ENCODE measurements around the gene MAP1A. TPM values are rescaled to one million over a fixed set of nuclear protein-coding genes. Genes with fewer than 3 reads are reported as not detected.

MAP1A gene
- total and polyA plus RNA-seq, 2 of the 13 experiments (the other 11 are each of a cell fraction or from before 2014, with no cell fraction given) = 0.01 to 0.07 TPM

DNA sequence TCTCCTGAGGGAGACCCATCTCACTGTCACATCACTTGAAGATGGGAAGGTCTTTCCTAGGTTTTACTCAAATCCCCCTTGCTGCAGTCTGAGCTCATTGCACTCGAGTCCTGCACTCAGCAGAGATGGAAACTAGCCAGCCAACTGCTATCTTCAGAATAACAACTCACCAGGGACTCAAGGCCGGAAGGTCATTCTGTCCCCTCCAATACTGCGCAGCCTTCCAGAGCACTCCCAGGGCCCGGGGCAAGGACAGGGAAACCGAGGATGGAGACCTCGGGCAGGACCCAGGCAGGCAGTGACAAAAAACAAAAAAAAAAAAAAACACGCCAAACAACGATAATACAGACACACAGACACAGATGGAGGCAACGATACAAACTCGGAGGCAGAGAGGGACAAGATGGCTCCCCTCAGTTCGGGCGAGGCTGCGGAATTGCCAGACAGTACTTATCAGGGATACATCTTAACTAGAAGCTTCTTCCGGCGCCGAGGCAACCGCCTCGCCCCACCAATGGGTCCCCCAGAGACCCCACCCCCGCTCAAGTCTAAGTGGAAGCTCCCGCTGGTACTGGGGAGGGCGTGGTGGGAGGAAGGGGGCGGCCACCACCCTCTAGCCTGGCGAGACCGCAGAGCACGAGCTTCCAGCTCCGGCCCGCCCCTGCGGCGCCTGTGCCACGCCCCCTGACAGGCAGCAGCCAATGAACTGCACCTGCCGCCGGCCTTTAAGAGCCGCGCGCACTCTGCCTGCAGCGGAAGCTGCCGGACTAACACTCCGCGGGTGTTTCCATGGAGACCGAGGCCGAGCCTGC lies 7.0 kb upstream of the MAP1A start (continued):
- TF ChIP-seq HINFP (CRISPR knock-in tag; IDR thresholded peaks at IDR 0.05; ENCODE audit: low read depth) (no peak), FOXP1 (IDR thresholded peaks at IDR 0.05) (no peak), FOXP1 (CRISPR knock-in tag; IDR thresholded peaks at IDR 0.05) (no peak), NR3C1 (CRISPR knock-in tag; IDR thresholded peaks at IDR 0.05) (no peak), SNRNP70 (IDR thresholded peaks at IDR 0.05; ENCODE audit: low read depth, low read length) (no peak), KLF15 (CRISPR knock-in tag; IDR thresholded peaks at IDR 0.05; ENCODE audit: borderline replicate concordance) (no peak), ZNF749 (CRISPR knock-in tag; IDR thresholded peaks at IDR 0.05; ENCODE audit: borderline replicate concordance) (no peak), ELF1 (CRISPR knock-in tag; IDR thresholded peaks at IDR 0.05) (peak; percentile 82), KDM3A (CRISPR knock-in tag; IDR thresholded peaks at IDR 0.05; ENCODE audit: low read depth) (no peak), ZNF121 (CRISPR knock-in tag; IDR thresholded peaks at IDR 0.05) (no peak), MXD4 (CRISPR knock-in tag; IDR thresholded peaks at IDR 0.05) (peak; percentile 84), ZNF414 (CRISPR knock-in tag; IDR thresholded peaks at IDR 0.05) (no peak), AHR (CRISPR knock-in tag; IDR thresholded peaks at IDR 0.05) (no peak), THAP8 (CRISPR knock-in tag; IDR thresholded peaks at IDR 0.05; ENCODE audit: borderline replicate concordance) (no peak), SRY (CRISPR knock-in tag; IDR thresholded peaks at IDR 0.05) (no peak)
- TF ChIP-seq, protein P1, sequence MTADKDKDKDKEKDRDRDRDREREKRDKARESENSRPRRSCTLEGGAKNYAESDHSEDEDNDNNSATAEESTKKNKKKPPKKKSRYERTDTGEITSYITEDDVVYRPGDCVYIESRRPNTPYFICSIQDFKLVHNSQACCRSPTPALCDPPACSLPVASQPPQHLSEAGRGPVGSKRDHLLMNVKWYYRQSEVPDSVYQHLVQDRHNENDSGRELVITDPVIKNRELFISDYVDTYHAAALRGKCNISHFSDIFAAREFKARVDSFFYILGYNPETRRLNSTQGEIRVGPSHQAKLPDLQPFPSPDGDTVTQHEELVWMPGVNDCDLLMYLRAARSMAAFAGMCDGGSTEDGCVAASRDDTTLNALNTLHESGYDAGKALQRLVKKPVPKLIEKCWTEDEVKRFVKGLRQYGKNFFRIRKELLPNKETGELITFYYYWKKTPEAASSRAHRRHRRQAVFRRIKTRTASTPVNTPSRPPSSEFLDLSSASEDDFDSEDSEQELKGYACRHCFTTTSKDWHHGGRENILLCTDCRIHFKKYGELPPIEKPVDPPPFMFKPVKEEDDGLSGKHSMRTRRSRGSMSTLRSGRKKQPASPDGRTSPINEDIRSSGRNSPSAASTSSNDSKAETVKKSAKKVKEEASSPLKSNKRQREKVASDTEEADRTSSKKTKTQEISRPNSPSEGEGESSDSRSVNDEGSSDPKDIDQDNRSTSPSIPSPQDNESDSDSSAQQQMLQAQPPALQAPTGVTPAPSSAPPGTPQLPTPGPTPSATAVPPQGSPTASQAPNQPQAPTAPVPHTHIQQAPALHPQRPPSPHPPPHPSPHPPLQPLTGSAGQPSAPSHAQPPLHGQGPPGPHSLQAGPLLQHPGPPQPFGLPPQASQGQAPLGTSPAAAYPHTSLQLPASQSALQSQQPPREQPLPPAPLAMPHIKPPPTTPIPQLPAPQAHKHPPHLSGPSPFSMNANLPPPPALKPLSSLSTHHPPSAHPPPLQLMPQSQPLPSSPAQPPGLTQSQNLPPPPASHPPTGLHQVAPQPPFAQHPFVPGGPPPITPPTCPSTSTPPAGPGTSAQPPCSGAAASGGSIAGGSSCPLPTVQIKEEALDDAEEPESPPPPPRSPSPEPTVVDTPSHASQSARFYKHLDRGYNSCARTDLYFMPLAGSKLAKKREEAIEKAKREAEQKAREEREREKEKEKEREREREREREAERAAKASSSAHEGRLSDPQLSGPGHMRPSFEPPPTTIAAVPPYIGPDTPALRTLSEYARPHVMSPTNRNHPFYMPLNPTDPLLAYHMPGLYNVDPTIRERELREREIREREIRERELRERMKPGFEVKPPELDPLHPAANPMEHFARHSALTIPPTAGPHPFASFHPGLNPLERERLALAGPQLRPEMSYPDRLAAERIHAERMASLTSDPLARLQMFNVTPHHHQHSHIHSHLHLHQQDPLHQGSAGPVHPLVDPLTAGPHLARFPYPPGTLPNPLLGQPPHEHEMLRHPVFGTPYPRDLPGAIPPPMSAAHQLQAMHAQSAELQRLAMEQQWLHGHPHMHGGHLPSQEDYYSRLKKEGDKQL (CRISPR knock-in tag; IDR thresholded peaks at IDR 0.05; ENCODE audit: low read depth) = no peak
- TF ChIP-seq, protein P2, sequence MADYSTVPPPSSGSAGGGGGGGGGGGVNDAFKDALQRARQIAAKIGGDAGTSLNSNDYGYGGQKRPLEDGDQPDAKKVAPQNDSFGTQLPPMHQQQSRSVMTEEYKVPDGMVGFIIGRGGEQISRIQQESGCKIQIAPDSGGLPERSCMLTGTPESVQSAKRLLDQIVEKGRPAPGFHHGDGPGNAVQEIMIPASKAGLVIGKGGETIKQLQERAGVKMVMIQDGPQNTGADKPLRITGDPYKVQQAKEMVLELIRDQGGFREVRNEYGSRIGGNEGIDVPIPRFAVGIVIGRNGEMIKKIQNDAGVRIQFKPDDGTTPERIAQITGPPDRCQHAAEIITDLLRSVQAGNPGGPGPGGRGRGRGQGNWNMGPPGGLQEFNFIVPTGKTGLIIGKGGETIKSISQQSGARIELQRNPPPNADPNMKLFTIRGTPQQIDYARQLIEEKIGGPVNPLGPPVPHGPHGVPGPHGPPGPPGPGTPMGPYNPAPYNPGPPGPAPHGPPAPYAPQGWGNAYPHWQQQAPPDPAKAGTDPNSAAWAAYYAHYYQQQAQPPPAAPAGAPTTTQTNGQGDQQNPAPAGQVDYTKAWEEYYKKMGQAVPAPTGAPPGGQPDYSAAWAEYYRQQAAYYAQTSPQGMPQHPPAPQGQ (CRISPR knock-in tag; IDR thresholded peaks at IDR 0.05; ENCODE audit: borderline replicate concordance) = no peak
- TF ChIP-seq, protein P3, sequence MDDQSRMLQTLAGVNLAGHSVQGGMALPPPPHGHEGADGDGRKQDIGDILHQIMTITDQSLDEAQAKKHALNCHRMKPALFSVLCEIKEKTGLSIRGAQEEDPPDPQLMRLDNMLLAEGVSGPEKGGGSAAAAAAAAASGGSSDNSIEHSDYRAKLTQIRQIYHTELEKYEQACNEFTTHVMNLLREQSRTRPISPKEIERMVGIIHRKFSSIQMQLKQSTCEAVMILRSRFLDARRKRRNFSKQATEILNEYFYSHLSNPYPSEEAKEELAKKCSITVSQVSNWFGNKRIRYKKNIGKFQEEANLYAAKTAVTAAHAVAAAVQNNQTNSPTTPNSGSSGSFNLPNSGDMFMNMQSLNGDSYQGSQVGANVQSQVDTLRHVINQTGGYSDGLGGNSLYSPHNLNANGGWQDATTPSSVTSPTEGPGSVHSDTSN (CRISPR knock-in tag; IDR thresholded peaks at IDR 0.05; ENCODE audit: borderline replicate concordance) = no peak

Measured in HepG2 (cell line).